GM12865 (cell line): ENCODE data around the gene FAM107B.

Experiments
- DNase-seq: peaks from one replicate; pipeline ENCODE4 v3.0.0; 2010; ENCODE audit warnings: low read depth
- H3K4me3 ChIP-seq: 2 replicates; pipeline ENCODE4 v1.5.1; 2011; ENCODE audit warnings: mild to moderate bottlenecking, low read depth, low read length, control low read depth
- TF ChIP-seq, protein P1 (sequence below): IDR thresholded peaks from 2 replicates; pipeline ENCODE4 v1.5.1; 2011; ENCODE audit warnings: low read length, control low read depth, low read depth, inconsistent platforms; ENCODE audit not compliant: insufficient read depth; ENCODE audit errors: missing control alignments

Gene FAM107B

DNA sequence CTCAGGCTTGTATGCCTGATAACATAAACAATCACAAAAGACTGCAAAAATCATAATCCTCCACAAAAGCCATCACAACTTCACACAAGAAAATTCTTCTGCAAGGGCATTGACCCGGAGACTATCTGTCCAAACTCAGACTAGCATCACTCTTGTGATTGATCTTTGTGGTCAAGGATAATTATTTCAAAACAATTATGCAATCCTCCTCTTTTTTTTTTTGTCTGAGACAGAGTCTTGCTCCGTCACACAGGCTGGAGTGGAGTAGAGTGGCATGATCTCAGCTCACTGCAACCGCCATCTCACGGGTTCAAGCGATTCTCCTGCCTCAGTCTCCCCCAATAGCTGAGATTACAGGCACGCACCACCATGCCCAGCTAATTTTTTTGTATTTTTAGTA lies 41.0 kb upstream of the FAM107B start:
- H3K4me3 ChIP-seq: no peak overlapping the region
- TF ChIP-seq, protein P1, sequence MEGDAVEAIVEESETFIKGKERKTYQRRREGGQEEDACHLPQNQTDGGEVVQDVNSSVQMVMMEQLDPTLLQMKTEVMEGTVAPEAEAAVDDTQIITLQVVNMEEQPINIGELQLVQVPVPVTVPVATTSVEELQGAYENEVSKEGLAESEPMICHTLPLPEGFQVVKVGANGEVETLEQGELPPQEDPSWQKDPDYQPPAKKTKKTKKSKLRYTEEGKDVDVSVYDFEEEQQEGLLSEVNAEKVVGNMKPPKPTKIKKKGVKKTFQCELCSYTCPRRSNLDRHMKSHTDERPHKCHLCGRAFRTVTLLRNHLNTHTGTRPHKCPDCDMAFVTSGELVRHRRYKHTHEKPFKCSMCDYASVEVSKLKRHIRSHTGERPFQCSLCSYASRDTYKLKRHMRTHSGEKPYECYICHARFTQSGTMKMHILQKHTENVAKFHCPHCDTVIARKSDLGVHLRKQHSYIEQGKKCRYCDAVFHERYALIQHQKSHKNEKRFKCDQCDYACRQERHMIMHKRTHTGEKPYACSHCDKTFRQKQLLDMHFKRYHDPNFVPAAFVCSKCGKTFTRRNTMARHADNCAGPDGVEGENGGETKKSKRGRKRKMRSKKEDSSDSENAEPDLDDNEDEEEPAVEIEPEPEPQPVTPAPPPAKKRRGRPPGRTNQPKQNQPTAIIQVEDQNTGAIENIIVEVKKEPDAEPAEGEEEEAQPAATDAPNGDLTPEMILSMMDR: no peak
- DNase-seq: no peak

- DNase-seq: no peak
Observed at GRCh38 chr10:14812271-14812670, 37.6 kb upstream of the FAM107B start.

DNA sequence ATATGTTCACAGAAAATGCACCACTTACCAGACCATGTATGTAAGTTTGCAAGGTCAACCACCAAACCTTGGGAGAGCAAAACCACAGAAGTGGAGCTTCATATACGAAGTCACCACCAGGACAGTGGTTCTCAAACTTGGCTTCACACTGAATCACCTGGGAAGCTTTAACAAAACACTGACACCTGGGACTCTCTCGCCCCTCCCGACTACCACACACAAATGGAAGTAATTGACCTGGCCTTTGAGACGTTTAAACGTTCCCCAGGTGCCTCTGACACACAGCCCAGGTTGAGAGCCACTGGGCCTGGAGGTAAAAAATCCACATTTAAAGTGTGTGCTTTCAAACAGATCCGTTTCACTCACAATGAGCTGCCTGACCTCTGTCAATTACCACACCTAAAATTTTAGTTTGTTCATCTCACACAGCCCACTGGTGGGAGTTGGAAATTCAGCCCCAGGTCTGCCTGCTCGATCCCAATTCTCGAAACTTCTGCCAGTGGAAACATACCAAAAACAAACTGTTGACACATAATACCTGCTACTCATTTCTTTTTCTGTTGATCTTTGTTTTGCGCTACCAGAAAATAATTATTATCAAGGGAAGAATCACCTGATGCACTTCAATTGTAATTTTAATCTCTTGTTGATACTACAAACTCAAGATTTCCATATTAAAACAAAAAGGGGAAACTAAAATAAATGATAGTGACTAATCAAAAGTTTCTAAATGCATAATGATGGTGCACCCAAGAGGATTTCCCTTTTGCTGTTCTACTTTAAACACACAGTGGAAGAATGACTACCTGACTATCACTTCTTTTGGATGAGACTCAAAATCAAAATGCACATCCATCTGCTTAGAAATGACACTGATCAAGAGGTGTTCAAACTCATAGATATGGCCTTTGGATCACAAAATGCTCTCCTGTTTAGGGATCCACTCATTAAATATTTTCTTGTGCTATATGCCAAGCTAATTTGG lies 36.6 kb upstream of the FAM107B start:
- no peak overlapping the region for H3K4me3 ChIP-seq

More at GRCh38 chr10:14812271-14812670, 37.6 kb upstream of the FAM107B start:
- TF ChIP-seq, protein P1: no peak
- no peak overlapping the region for H3K4me3 ChIP-seq

DNA sequence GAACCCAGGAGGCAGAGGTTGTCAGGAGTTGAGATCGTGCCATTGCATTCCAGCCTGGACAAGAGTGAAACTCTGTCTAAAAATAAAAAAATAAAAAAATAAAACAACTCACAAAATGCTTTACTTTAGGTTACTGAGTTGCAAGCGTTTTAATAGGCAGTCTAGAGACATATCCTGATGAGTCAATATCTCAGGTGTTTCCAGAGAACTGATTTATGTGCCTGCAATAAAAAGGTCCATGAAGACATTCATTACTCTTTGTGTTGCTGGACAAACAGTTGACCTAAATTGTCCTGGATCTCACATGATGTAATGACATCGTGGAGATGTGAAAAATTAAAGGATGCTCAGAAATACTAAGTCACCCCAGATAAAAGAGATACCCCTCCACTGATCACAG lies 31.6 kb upstream of the FAM107B start:
- no peak for DNase-seq
- TF ChIP-seq, protein P1: no peak
- H3K4me3 ChIP-seq: no peak overlapping the region

More for the DNA sequence above, 36.6 kb upstream of the FAM107B start:
- TF ChIP-seq, protein P1: no peak
- DNase-seq: no peak

DNA sequence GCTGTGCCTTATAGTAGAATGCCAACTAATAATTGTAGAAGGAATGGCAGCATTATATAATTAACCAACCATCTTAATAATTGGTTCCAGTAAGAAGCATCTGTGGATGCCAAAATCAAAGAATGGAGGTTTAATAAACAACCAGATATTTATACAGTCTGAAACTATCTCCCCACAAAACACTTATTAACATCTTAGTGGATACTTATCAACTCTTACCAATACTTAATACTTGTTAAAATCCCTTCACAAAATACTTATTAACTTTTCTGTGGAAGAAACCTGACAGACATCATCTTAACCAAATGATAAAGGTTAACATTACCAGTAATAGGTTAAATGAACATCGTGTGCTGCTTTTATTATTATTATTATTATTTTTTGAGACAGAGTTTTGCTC lies 29.1 kb upstream of the FAM107B start:
- no peak overlapping the region for H3K4me3 ChIP-seq
- TF ChIP-seq, protein P1: no peak
- no peak for DNase-seq

DNA sequence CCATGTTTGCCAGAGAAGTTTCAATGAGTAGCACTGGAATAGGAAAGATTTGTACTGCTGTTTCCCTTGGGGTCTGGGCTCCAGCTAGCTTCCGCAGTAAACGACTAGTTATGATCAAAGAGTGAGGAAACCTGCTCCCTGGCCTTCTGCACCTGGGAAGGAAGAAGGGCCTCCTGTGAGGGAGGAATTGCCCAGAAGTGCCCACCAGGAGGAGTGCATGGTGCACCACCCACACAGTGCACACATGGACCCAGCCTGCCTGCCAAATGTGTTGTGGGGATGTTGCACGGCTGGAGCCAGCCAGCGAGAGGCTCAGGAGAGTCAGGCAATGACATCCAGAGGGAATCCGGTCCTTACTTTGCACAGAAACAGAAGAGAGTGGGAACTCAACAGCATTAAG lies 27.0 kb upstream of the FAM107B start:
- no peak for DNase-seq
- TF ChIP-seq, protein P1: no peak
- no peak overlapping the region for H3K4me3 ChIP-seq
